ENCODE results near the gene PSME1.

Gene PSME1

GRCh38 chr14:24135834-24136683 lies at the start of gene PSME1:
PSME1 (plus strand) TSS chr14:24136194; CDS start chr14:24136263, 69 bp downstream.
- DNase-seq: peak; percentile 80 to 96

DNA sequence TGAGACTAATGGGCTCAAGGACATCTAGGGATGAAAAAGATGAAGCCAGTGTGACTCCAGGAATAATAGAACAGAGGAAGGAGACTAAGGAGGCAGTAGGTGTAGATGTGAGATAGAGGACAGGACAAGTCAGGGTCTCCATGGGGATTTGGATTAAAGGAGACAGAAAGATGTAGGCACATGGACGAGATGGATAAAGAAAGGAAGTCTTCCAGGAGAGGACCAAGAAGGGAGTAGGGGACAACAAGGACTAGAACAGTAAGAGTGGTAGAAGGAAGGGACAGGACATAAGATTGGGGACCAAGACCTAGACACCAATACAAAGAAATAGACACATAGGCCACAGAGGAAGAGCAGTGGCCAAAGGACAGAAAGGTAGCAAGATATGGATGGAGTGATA lies 49.0 kb upstream of the PSME1 start:
- no peak for DNase-seq

DNA sequence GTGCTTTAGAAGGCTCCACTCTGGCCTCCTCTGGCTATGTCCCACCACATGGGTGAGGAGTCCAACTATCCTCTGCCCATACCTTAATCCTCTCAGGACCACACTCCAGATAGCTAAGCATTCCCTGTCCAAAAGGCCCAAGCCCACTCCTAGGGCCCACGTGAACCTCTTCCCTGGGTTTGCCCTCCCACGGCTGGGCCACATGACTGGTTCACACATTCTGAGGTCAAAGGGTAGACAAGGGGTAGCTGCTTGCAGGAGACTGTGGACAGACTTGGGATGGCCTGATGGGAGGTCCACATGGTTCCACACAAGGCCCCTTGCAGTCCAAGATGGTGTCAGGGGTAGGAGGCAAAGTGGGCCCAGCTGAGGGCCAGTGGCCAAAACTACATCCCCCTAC lies 47.9 kb upstream of the PSME1 start:
- no peak for DNase-seq

DNA sequence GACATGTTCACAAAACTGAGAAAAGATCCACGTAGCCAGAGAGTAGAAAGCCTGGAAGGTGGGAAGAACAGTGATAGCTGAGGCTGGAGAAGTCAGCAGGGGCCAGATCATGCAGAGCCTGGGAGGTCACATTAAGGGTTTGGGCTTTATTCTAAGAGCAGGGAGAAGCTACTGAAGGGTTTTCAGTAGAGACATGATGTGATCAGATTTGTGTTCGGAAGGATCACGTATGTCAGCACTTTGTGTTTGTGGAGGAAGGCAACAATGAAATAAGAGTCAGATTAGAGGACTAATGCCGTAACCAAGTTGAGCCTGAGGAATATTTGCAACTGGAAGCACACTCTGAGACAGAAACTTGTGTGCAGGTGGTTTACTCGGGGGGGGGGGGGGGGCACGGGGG lies 46.1 kb upstream of the PSME1 start:
- no peak for DNase-seq

DNA sequence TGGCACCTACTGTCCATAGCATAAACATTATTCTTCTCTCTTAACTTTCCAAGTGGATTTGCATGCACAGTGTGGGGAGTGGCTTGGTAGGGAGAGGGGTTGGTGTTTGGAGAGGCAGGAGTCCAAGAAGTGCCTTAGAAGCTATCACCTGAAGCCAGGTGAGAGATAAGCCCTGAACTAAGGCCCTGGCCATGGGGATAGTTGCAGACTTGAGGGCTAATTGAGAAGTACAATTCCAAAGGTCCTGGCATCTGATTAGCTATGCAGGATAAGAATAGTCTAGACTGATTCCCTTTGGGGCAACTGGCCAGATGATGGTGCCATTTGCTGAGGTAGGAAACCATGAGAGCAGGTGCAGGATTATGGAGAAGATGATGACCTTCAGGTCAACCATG lies 43.9 kb upstream of the PSME1 start:
- peak; percentile 26 to 42 for DNase-seq

GRCh38 chr14:24092505-24093206 lies 43.3 kb upstream of the PSME1 start:
- no peak for DNase-seq

DNA sequence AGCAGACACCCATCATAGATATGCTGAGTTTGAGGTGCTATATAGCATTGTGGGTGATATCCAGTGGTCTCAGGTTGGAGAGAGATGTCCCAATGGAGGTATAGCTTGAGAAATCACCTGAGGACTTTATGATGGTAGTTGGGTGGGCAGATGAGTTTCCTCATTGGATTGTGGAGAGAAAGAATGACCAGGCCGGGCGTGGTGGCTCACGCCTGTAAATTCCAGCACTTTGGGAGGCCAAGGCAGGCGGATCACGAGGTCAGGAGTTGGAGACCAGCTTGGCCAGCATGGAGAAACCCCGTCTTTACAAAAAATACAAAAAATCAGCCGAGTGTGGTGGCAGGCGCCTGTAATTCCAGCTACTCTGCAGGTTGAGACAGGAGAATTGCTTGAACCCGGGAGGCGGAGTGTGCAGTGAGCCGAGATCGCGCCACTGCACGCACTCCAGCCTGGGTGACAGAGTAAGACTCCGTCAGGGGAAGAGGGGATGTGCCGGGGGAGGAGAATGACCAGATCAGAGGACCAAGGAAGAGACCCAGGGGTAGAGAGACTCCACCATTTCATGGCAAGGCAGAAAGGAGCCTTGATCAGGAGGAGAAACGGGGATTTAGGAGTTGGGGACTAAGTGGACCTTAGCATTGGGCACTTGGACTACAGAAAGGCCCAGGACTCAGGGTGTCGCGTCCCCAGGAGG lies 42.6 kb upstream of the PSME1 start:
- no peak for DNase-seq

- DNase-seq: peak; percentile 60 to 91
Measured at GRCh38 chr14:24093901-24094840, 41.8 kb upstream of the PSME1 start, which contains the start of gene PCK2. PCK2 (plus strand) TSS chr14:24094311; CDS start chr14:24094406, 95 bp downstream.

DNA sequence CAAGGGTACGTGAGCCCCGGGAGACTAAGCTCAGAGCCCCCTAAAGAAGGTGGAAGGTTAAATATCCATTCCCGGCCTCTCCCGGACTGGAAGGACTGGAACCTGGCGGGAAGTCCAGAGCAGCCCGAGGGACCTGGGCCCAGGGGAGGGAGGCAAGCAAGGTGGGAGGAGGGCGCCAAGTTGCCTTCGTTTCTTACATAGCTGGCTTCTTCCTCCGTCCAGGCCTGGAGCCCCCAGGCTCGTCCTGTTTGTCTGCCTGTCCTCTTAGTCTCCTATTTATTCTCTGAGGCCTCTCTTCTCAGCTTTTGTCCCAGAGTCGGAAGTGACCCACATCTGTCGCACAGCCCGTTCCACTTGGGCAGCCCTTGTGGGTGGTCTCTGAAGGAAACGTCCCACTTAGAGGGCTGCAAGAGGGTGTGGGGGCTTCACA lies 41.1 kb upstream of the PSME1 start:
- DNase-seq: no peak

- peak; percentile 26 to 53 for DNase-seq
Measured at GRCh38 chr14:24095271-24096068, 40.5 kb upstream of the PSME1 start.

- no peak for DNase-seq
Measured at GRCh38 chr14:24096545-24097181, 39.3 kb upstream of the PSME1 start.

DNA sequence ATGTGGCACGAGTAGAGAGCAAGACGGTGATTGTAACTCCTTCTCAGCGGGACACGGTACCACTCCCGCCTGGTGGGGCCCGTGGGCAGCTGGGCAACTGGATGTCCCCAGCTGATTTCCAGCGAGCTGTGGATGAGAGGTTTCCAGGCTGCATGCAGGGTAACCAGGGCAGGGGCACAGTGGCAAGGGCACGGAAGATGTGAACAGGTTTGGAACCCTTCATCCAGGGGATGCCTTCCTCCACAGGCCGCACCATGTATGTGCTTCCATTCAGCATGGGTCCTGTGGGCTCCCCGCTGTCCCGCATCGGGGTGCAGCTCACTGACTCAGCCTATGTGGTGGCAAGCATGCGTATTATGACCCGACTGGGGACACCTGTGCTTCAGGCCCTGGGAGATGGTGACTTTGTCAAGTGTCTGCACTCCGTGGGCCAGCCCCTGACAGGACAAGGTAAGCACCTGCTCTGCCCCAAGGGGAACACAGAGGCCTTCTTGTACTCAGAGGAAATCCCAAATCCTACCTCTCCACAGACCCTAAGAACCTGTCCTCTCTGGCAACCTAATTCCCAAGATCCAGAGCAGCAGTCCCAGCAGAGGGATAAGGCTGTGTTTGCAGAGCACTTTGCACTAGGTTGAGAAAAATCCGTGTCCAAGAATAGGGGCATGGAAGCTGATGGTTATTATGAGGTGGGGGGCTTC lies 37.6 kb upstream of the PSME1 start:
- DNase-seq: no peak

GRCh38 chr14:24098927-24099813 lies 36.8 kb upstream of the PSME1 start:
- no peak for DNase-seq

DNA sequence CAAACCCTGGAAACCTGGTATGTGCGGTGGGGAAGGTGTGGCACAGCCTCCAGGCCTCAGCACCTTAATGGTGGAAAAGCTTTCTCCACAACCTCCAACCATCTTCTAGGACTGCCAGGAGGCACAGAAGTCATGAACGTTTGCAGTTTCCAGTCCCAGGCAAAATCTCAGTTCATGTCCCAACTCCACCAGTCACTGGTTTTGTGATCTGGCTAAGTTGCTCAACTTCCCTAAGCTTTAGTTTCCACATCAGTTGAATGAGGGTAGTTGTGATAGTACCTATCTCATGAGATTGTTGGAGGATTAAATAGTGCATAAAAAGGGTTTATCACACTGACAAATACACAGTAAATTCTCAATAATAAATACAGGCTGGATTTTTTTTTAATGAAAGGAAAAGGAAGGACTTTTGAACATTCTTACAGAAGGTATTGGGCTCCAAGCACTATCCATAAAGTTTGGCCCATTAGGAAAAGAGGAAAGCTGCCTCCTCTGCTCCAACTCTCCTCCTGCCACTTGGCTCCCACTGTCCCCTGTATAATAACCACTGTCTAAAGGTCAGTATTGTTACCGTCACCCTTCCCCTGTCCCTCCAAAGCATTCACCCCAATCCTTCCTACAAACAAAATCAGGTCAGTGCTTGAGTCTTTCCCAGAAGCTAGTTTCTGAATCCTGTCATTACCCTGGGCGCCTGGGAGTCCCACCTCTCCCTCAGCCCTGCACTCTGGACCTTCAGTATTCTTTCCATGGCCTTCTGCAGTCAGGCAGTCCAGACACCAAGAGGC lies 35.6 kb upstream of the PSME1 start:
- no peak for DNase-seq

- no peak for DNase-seq
Measured at GRCh38 chr14:24100982-24101494, 35.0 kb upstream of the PSME1 start.

- no peak for DNase-seq
Measured at GRCh38 chr14:24102357-24103048, 33.5 kb upstream of the PSME1 start.

GRCh38 chr14:24103451-24103850 lies 32.5 kb upstream of the PSME1 start:
- DNase-seq: no peak
